ENCODE data around the gene EXT2. TPM values are rescaled to one million over a fixed set of nuclear protein-coding genes. Genes with fewer than 3 reads are reported as not detected.

EXT2 gene
- total and polyA plus RNA-seq, 11 donors, result 12.6 to 41.9 (median 31.9) TPM

- no peaks in the 10 kb centered on the region for H3K27me3 ChIP-seq
- WGBS, 4 donors, result 89 to 98% (median 97%) methylated on average over 5 of the region's 5 CpGs
- peaks cover 0 to 59% (median 40%) of the 10 kb centered on the region in 9 donors for H3K36me3 ChIP-seq
- H3K27ac ChIP-seq, result no peak overlapping the region
- DNase-seq, result no peak
- H3K9me3 ChIP-seq, result no peaks in the 10 kb centered on the region
- no peak for ATAC-seq
- intact Hi-C loops (cut with DNase I), result no loop called here
- H3K4me3 ChIP-seq, result no peak overlapping the region
- TF ChIP-seq POLR2A (IDR thresholded peaks at IDR 0.05) (no peak), CTCF (IDR thresholded peaks at IDR 0.05) (no peak)
- H3K4me1 ChIP-seq, result no peaks in the 10 kb centered on the region
Observed at GRCh38 chr11:44078794-44079193, 16.7 kb upstream of the EXT2 start.

DNA sequence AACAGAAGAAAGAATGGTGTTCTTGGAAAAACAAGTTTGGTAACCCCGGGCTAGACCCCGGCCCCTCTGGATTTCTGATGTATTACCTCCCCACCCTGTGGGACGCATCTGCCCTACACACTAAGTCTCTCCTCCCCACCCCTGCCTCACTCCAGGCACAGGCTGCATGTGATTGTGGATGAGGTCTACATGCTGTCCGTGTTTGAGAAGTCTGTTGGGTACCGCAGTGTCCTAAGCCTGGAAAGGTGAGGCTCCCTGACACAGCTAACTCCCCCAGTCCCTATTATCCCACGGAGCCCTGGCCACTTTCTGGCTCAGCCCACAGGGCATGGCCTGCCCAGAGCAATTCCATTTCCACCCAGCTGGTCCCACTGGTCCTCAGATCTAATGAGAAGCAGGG is 16.1 kb upstream of the EXT2 start:
- intact Hi-C loops (cut with DNase I), result no loop called here
- Histone ChIP-seq H3K27ac (no peak overlapping the region), H3K36me3 (peaks cover 0 to 55% (median 40%) of the 10 kb centered on the region in 9 donors), H3K9me3 (no peaks in the 10 kb centered on the region), H3K4me3 (no peak overlapping the region), H3K4me1 (no peaks in the 10 kb centered on the region), H3K27me3 (no peaks in the 10 kb centered on the region)
- ATAC-seq (peak in 1 of 4 donors; percentile 12), DNase-seq (peak in 1 of 5 donors; percentile 33)
- no peak for TF ChIP-seq CTCF (IDR thresholded peaks at IDR 0.05)
- no peak for TF ChIP-seq POLR2A (IDR thresholded peaks at IDR 0.05)
- 93 to 95% (median 94%) methylated on average over 5 to 6 of the region's 6 CpGs for WGBS, 4 donors

DNA sequence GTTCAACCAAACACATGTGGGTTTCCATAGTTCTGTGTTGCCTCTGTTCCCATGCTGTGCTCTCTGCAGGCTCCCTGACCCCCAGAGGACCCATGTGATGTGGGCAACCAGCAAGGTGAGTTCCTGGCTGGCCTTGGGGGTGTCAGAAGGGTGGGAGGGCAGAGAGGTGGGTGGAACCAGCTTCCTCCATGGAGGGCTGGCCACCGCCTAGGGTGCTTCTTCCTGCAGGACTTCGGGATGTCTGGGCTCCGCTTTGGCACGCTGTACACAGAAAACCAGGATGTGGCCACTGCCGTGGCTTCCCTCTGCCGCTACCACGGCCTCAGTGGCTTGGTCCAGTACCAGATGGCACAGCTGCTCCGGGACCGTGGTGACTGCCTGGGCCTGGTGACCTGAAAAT is 14.5 kb upstream of the EXT2 start:
- H3K27me3 ChIP-seq, result no peaks in the 10 kb centered on the region
- peaks cover 0 to 41% (median 27%) of the 10 kb centered on the region in 9 donors for H3K36me3 ChIP-seq
- intact Hi-C loops (cut with DNase I), result no loop called here
- DNase-seq (no peak), ATAC-seq (no peak)
- H3K9me3 ChIP-seq, result no peaks in the 10 kb centered on the region
- H3K27ac ChIP-seq, result no peak overlapping the region
- H3K4me3 ChIP-seq, result no peak overlapping the region
- 89 to 99% (median 95%) methylated on average over 9 of the region's 9 CpGs for WGBS, 4 donors
- TF ChIP-seq CTCF (IDR thresholded peaks at IDR 0.05) (no peak), POLR2A (IDR thresholded peaks at IDR 0.05) (no peak)
- no peaks in the 10 kb centered on the region for H3K4me1 ChIP-seq

- H3K36me3 ChIP-seq, result peaks cover 0 to 31% (median 19%) of the 10 kb centered on the region in 9 donors
Observed at GRCh38 chr11:44082645-44083044, 12.8 kb upstream of the EXT2 start.

More at GRCh38 chr11:44082645-44083044, 12.8 kb upstream of the EXT2 start:
- intact Hi-C loops (cut with DNase I), result no loop called here
- 93 to 98% (median 96%) methylated on average over 4 of the region's 4 CpGs for WGBS, 4 donors
- ATAC-seq (no peak), DNase-seq (no peak)
- no peaks in the 10 kb centered on the region for H3K27me3 ChIP-seq
- TF ChIP-seq POLR2A (IDR thresholded peaks at IDR 0.05) (no peak), CTCF (IDR thresholded peaks at IDR 0.05) (no peak)
- H3K4me3 ChIP-seq, result no peak overlapping the region
- no peaks in the 10 kb centered on the region for H3K4me1 ChIP-seq
- no peaks in the 10 kb centered on the region for H3K9me3 ChIP-seq
- H3K27ac ChIP-seq, result no peak overlapping the region
